AG09319 (cell line): Measurements from ENCODE around the gene ANKRD39.

ENCODE experiments used
- DNase-seq: peaks from one replicate; pipeline ENCODE4 v3.0.0-alpha.2; 2010; ENCODE audit warnings: low read depth; ENCODE audit errors: extremely low read depth
- CTCF ChIP-seq: IDR thresholded peaks from 2 replicates; pipeline ENCODE4 v1.5.1; 2011; ENCODE audit warnings: low read depth, mild to moderate bottlenecking, inconsistent platforms, low read length, moderate library complexity

ANKRD39 gene

GRCh38 chr2:96878796-96879544 is 21.2 kb upstream of the ANKRD39 start:
- DNase-seq = no peak
- TF ChIP-seq CTCF = no peak

GRCh38 chr2:96878171-96878570 is 20.4 kb upstream of the ANKRD39 start:
- no peak for TF ChIP-seq CTCF
- DNase-seq = no peak

- no peak for DNase-seq
- no peak for TF ChIP-seq CTCF
These were observed 19.8 kb upstream of the ANKRD39 start for GRCh38 chr2:96877631-96878092.

- no peak for DNase-seq
- no peak for TF ChIP-seq CTCF
These were observed 19.2 kb upstream of the ANKRD39 start for GRCh38 chr2:96877042-96877451.

- DNase-seq = no peak
These were observed 18.6 kb upstream of the ANKRD39 start for GRCh38 chr2:96876269-96877041.

GRCh38 chr2:96875498-96876268 is 17.9 kb upstream of the ANKRD39 start:
- TF ChIP-seq CTCF = no peak
- DNase-seq = no peak

More at GRCh38 chr2:96876269-96877041, 18.6 kb upstream of the ANKRD39 start:
- TF ChIP-seq CTCF = no peak
